H1 (cell line): ENCODE results near the gene THRB. TPM values are rescaled to one million over a fixed set of nuclear protein-coding genes. Genes with fewer than 3 reads are reported as not detected.

Source experiments
- CTCF ChIA-PET: fragments of 300-600 bp; sonication (Branson Sonifier 250); formaldehyde crosslinking; loops from one replicate; lab custom pipeline; 2021; ENCODE audit not compliant: partially characterized antibody; lab: Charles Lee
- POLR2A ChIA-PET: fragments of 300-600 bp; sonication (Branson Sonifier 250); formaldehyde crosslinking; loops from one replicate; lab custom pipeline; 2021; ENCODE audit warnings: inconsistent platforms; ENCODE audit not compliant: partially characterized antibody; lab: Charles Lee
- DNase-seq, 2 experiments: peaks; one replicate each; pipeline versions ENCODE4 v3.0.0 to v3.0.0-alpha.2; 2010 to 2022; ENCODE audit warnings: low spot score in 2 of 2, low read depth in 1 of 2, mixed read lengths in 1 of 2
- FAIRE-seq: peaks from 2 replicates; lab custom pipeline; 2011; peaks lifted over from hg19 to GRCh38; lab: Jason Lieb, UNC
- H2AFZ ChIP-seq: 2 replicates; pipeline ENCODE4 v1.8.1; 2012; ENCODE audit warnings: low read length, inconsistent platforms
- H2AK5ac ChIP-seq: 2 replicates; pipeline ENCODE4 v1.6.1; 2013; ENCODE audit warnings: low read depth, low read length
- H2BK120ac ChIP-seq: replicated peaks from 2 replicates; pipeline ENCODE3; 2013; ENCODE audit warnings: low read depth, low read length, inconsistent platforms
- H2BK12ac ChIP-seq: 2 replicates; pipeline ENCODE4 v1.6.1; 2013; ENCODE audit warnings: low read depth, low read length
- H2BK15ac ChIP-seq: 2 replicates; pipeline ENCODE4 v1.6.1; 2013; ENCODE audit warnings: low read length
- H2BK20ac ChIP-seq: 2 replicates; pipeline ENCODE4 v1.6.1; 2013; ENCODE audit warnings: low read length
- H2BK5ac ChIP-seq: 2 replicates; pipeline ENCODE4 v1.6.1; 2013; ENCODE audit warnings: low read depth, low read length
- H3K14ac ChIP-seq: 2 replicates; pipeline ENCODE4 v1.6.1; 2013; ENCODE audit warnings: inconsistent platforms; ENCODE audit not compliant: insufficient read length
- H3K18ac ChIP-seq: 2 replicates; pipeline ENCODE4 v1.6.1; 2013; ENCODE audit warnings: low read length; ENCODE audit errors: extremely low read depth
- H3K23ac ChIP-seq: 2 replicates; pipeline ENCODE4 v1.6.1; 2013; ENCODE audit warnings: inconsistent platforms; ENCODE audit not compliant: insufficient read length
- H3K23me2 ChIP-seq: 2 replicates; pipeline ENCODE4 v1.6.1; 2013; ENCODE audit warnings: low read depth, low read length
- H3K27ac ChIP-seq: 2 replicates; pipeline ENCODE4 v1.6.1; 2011; ENCODE audit warnings: low read depth, low read length, inconsistent platforms
- H3K27me3 ChIP-seq, 4 experiments: replicated peaks in 1 of 4; 1 replicate in 1 of 4; 2 replicates in 3 of 4; pipeline versions ENCODE4 v1.6.1 to v1.8.1; 2011 to 2013; ENCODE audit warnings: low read length in 3 of 4, mild to moderate bottlenecking in 3 of 4, inconsistent platforms in 2 of 4, mixed read lengths in 2 of 4, moderate library complexity in 1 of 4; ENCODE audit not compliant: control insufficient read depth in 3 of 4, insufficient read depth in 3 of 4; ENCODE audit errors: extremely low read depth in 1 of 4
- H3K36me3 ChIP-seq, 4 experiments: 2 replicates each; pipeline versions ENCODE4 v1.6.1 to v1.8.1; 2011 to 2013; ENCODE audit warnings: mild to moderate bottlenecking in 4 of 4, low read length in 3 of 4, moderate library complexity in 2 of 4, control low read depth in 1 of 4, inconsistent platforms in 1 of 4; ENCODE audit not compliant: insufficient read depth in 4 of 4, control insufficient read depth in 2 of 4
- H3K4ac ChIP-seq: replicated peaks from 2 replicates; pipeline ENCODE3; 2013; ENCODE audit warnings: low read length, low read depth, mixed read lengths, inconsistent platforms; ENCODE audit not compliant: insufficient read length
- H3K4me1 ChIP-seq, 4 experiments: replicated peaks in 1 of 4; 1 replicate in 1 of 4; 2 replicates in 3 of 4; pipeline versions ENCODE4 v1.6.1 to v1.8.1; 2011 to 2013; ENCODE audit warnings: low read length in 3 of 4, inconsistent platforms in 2 of 4, mixed read lengths in 1 of 4; ENCODE audit not compliant: insufficient read depth in 4 of 4, control insufficient read depth in 3 of 4
- H3K4me2 ChIP-seq, 2 experiments: 2 replicates each; pipeline versions ENCODE4 v1.6.1 to v1.8.1; 2011 to 2013; ENCODE audit warnings: low read depth in 2 of 2, low read length in 2 of 2, control low read depth in 1 of 2, inconsistent platforms in 1 of 2, mild to moderate bottlenecking in 1 of 2; ENCODE audit not compliant: insufficient read depth in 1 of 2
- H3K4me3 ChIP-seq, 4 experiments: fragments of 200-600, 300-600 bp in 1 of 4; sonication (generic), shearing (Covaris generic), sonication (Bioruptor Twin) in 1 of 4; 2 replicates each; pipeline versions ENCODE4 v1.5.1 to v1.8.1; 2011 to 2016; ENCODE audit warnings: low read length in 4 of 4, low read depth in 3 of 4, control low read depth in 2 of 4, inconsistent platforms in 2 of 4, mild to moderate bottlenecking in 2 of 4, mixed read lengths in 1 of 4, moderate library complexity in 1 of 4; ENCODE audit not compliant: insufficient read depth in 2 of 4; ENCODE audit errors: extremely low read depth in 1 of 4
- H3K56ac ChIP-seq: replicated peaks from 2 replicates; pipeline ENCODE3; 2013; ENCODE audit warnings: low read depth, mild to moderate bottlenecking, mixed read lengths, low read length, inconsistent platforms; ENCODE audit not compliant: insufficient read length
- H3K79me1 ChIP-seq: 2 replicates; pipeline ENCODE4 v1.6.1; 2013; ENCODE audit warnings: low read depth, low read length, control low read depth
- H3K79me2 ChIP-seq, 2 experiments: 2 replicates each; pipeline versions ENCODE4 v1.6.1 to v1.8.1; 2012 to 2013; ENCODE audit warnings: low read length in 2 of 2, mild to moderate bottlenecking in 2 of 2, inconsistent platforms in 1 of 2; ENCODE audit not compliant: insufficient read depth in 2 of 2, control insufficient read depth in 1 of 2
- H3K9ac ChIP-seq, 4 experiments: replicated peaks in 1 of 4; 1 replicate in 1 of 4; 2 replicates in 3 of 4; pipeline versions ENCODE4 v1.6.1 to v1.8.1; 2011 to 2013; ENCODE audit warnings: low read depth in 3 of 4, low read length in 3 of 4, control low read depth in 2 of 4, mild to moderate bottlenecking in 2 of 4, moderate library complexity in 2 of 4, inconsistent platforms in 1 of 4; ENCODE audit errors: extremely low read depth in 1 of 4
- H3K9me3 ChIP-seq, 2 experiments: 2 replicates each; pipeline versions ENCODE4 v1.6.1 to v1.8.1; 2012 to 2013; ENCODE audit warnings: mild to moderate bottlenecking in 2 of 2, moderate library complexity in 2 of 2, control low read depth in 1 of 2, inconsistent platforms in 1 of 2, low read depth in 1 of 2, low read length in 1 of 2, mixed read lengths in 1 of 2; ENCODE audit not compliant: insufficient read depth in 2 of 2
- H4K20me1 ChIP-seq, 2 experiments: replicated peaks in 1 of 2; 2 replicates each; pipeline versions ENCODE3 to v1.8.1; 2011 to 2013; ENCODE audit warnings: inconsistent platforms in 2 of 2, low read length in 2 of 2, mild to moderate bottlenecking in 1 of 2; ENCODE audit not compliant: insufficient read depth in 2 of 2, control insufficient read depth in 1 of 2
- H4K5ac ChIP-seq: 2 replicates; pipeline ENCODE4 v1.6.1; 2013; ENCODE audit warnings: low read length, low read depth, mixed read lengths, inconsistent platforms; ENCODE audit not compliant: insufficient read length
- H4K8ac ChIP-seq: 2 replicates; pipeline ENCODE4 v1.8.0; 2013; ENCODE audit warnings: mild to moderate bottlenecking, moderate library complexity, low read length, inconsistent platforms; ENCODE audit not compliant: insufficient read depth; ENCODE audit errors: extremely low read depth
- H4K91ac ChIP-seq: replicated peaks from 2 replicates; pipeline ENCODE3; 2013; ENCODE audit warnings: low read length, mixed read lengths, inconsistent platforms; ENCODE audit not compliant: insufficient read length
- ATF2 ChIP-seq: IDR thresholded peaks from 2 replicates; pipeline ENCODE4 v1.6.1; 2012; ENCODE audit warnings: low read length, inconsistent platforms
- EGR1 ChIP-seq: IDR thresholded peaks from 2 replicates; pipeline ENCODE4 v1.6.1; 2011; ENCODE audit warnings: low read depth, low read length, borderline replicate concordance
- EZH2 ChIP-seq: fragments of 200-600 bp; sonication (generic); IDR thresholded peaks from 2 replicates; pipeline ENCODE4 v1.7.1; 2012; ENCODE audit warnings: low read depth, mild to moderate bottlenecking, moderate library complexity, low read length, inconsistent platforms; ENCODE audit not compliant: severe bottlenecking
- KDM1A ChIP-seq: fragments of 200-600, 300-600 bp; sonication (generic); IDR thresholded peaks from 2 replicates; pipeline ENCODE4 v1.7.1; 2016; ENCODE audit warnings: mild to moderate bottlenecking, low read length, borderline replicate concordance
- MAX ChIP-seq: IDR thresholded peaks from 2 replicates; pipeline ENCODE4 v1.6.1; 2012; ENCODE audit warnings: inconsistent platforms
- NRF1 ChIP-seq: IDR thresholded peaks from 2 replicates; pipeline ENCODE4 v1.6.1; 2011; ENCODE audit warnings: mild to moderate bottlenecking, low read depth, low read length, improper control_type of control experiment
- SIN3A ChIP-seq, 2 experiments: IDR thresholded peaks in 1 of 2; conservative IDR thresholded peaks in 1 of 2; 2 replicates each; pipeline ENCODE4 v1.6.1; 2011 to 2012; ENCODE audit warnings: low read length in 2 of 2, improper control_type of control experiment in 1 of 2, low read depth in 1 of 2, mild to moderate bottlenecking in 1 of 2
- TCF12 ChIP-seq: IDR thresholded peaks from 2 replicates; pipeline ENCODE4 v1.6.1; 2011; ENCODE audit warnings: low read depth, mild to moderate bottlenecking, low read length
- WGBS, 2 experiments: shearing (Covaris generic) in 1 of 2; methylation state at CpG; one replicate each; pipeline versions ENCODE4 v1.1.6 to v1.1.7; 2013 to 2015; ENCODE audit warnings: low lambda C conversion rate in 2 of 2, mixed read lengths in 2 of 2, inconsistent platforms in 1 of 2, low coverage in 1 of 2, missing lambda C conversion rate in 1 of 2; ENCODE audit not compliant: insufficient replicate concordance in 2 of 2, insufficient coverage in 1 of 2, insufficient read length in 1 of 2; ENCODE audit errors: extremely low coverage in 1 of 2, missing lambda C conversion rate in 1 of 2; 5-methylcytosine and 5-hydroxymethylcytosine counted together
- polyA plus RNA-seq, 7 experiments: library from polyadenylated mRNA; depleted of rRNA in 3 of 7; stranded (reverse) in 5 of 7; unstranded in 2 of 7; fragments of >200 nt in 5 of 7; fragments of 200-250 nt in 2 of 7; gene quantifications; 1 replicate in 5 of 7; 2 replicates in 1 of 7; 4 replicates in 1 of 7; pipeline versions ENCODE4 v1.2.1 to v1.2.3, GENCODE V29; 2011 to 2013; ENCODE audit warnings: missing spikeins in 2 of 7, mixed read lengths in 2 of 7
- total RNA-seq: library from RNA; stranded (reverse); fragmentation: NEBNext Ultra II Directional; extraction: Animal tissue kit (Norgen Biotek cat#: 25700); gene quantifications from 2 replicates; pipeline ENCODE4 v1.2.1, GENCODE V29; 2021
- TF ChIP-seq, protein P1 (sequence below), 3 experiments: IDR thresholded peaks; 1 replicate in 2 of 3; 2 replicates in 1 of 3; pipeline versions ENCODE4 v1.5.1 to v1.6.1; 2011; ENCODE audit warnings: low read length in 3 of 3, mild to moderate bottlenecking in 3 of 3, inconsistent platforms in 2 of 3, low read depth in 1 of 3, moderate library complexity in 1 of 3; ENCODE audit not compliant: insufficient read depth in 1 of 3; ENCODE audit errors: control extremely low read depth in 1 of 3

Gene THRB
- total and polyA plus RNA-seq, 2 of the 8 experiments (the other 6 are each of a cell fraction or from before 2014, with no cell fraction given): 0.98 to 3.9 TPM

DNA sequence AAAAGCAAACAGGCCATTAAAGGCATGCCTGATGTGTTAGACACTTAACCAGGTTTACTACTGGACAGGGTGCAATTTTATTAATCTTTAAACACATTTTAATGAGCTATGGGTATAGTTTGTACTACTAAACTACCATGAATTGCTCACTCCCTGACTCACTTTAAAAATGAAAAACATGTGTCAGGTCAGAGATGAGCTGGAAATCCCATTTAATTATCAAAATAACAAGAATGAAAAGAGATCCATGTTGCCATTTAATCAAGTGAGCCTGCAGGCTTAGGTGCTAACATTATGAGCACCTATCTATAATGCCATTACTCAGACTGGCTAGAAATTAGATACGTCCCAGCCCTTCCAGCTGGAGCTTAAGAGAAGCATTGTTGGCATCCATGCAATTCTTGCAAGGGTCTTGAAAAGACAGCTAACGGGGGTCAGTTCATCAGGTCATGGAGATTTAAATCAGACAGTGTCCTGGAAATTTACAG lies 224.4 kb downstream of the THRB start:
- no peak overlapping the region for H4K8ac ChIP-seq
- H3K18ac ChIP-seq: no peak overlapping the region
- H3K27me3 ChIP-seq: no peaks in the 10 kb centered on the region
- POLR2A ChIA-PET: no interaction called here
- DNase-seq (no peak), FAIRE-seq (no peak)
- no peak overlapping the region for H3K23ac ChIP-seq
- H3K79me1 ChIP-seq: no peaks in the 10 kb centered on the region
- no peak overlapping the region for H3K4ac ChIP-seq
- H2BK15ac ChIP-seq: no peak overlapping the region
- H4K20me1 ChIP-seq: no peaks in the 10 kb centered on the region
- no peak overlapping the region for H3K9ac ChIP-seq
- H3K4me3 ChIP-seq: no peak overlapping the region
- H3K56ac ChIP-seq: no peak overlapping the region
- H2BK5ac ChIP-seq: no peak overlapping the region
- H3K23me2 ChIP-seq: no peaks in the 10 kb centered on the region
- WGBS, 2 experiments: 85% methylated on average over 2 of the region's 2 CpGs; no CpG with 5 or more reads in 1 of the 2 experiments
- no peak overlapping the region for H2BK12ac ChIP-seq
- no peak overlapping the region for H2BK120ac ChIP-seq
- no peak overlapping the region for H4K91ac ChIP-seq
- H3K14ac ChIP-seq: no peak overlapping the region
- no peak overlapping the region for H2AK5ac ChIP-seq
- H3K79me2 ChIP-seq: no peaks in the 10 kb centered on the region
- no peak overlapping the region for H3K27ac ChIP-seq
- H3K4me1 ChIP-seq: no peaks in the 10 kb centered on the region
- no peak overlapping the region for H3K4me2 ChIP-seq
- no peak overlapping the region for H2AFZ ChIP-seq
- no peak overlapping the region for H4K5ac ChIP-seq
- no peaks in the 10 kb centered on the region for H3K36me3 ChIP-seq
- H3K9me3 ChIP-seq: no peaks in the 10 kb centered on the region
- CTCF ChIA-PET: interaction anchor here (1.0 to 1.5 kb wide), 4 partner anchors 208 to 412 kb away, joined by 3 read pairs; no protein-coding TSS in a partner anchor
- no peak overlapping the region for H2BK20ac ChIP-seq
- TF ChIP-seq NRF1: no peak
- TF ChIP-seq KDM1A: no peak
- TF ChIP-seq EGR1: no peak
- no peak for TF ChIP-seq MAX
- no peak for TF ChIP-seq TCF12
- TF ChIP-seq ATF2: no peak
- no peak for TF ChIP-seq SIN3A (conservative IDR thresholded peaks at IDR 0.05 in 1 of 2, IDR thresholded peaks at IDR 0.05 in 1 of 2; ENCODE audit: low read depth in 1 of 2, low read length in 2 of 2)
- no peak for TF ChIP-seq EZH2
- TF ChIP-seq, protein P1, sequence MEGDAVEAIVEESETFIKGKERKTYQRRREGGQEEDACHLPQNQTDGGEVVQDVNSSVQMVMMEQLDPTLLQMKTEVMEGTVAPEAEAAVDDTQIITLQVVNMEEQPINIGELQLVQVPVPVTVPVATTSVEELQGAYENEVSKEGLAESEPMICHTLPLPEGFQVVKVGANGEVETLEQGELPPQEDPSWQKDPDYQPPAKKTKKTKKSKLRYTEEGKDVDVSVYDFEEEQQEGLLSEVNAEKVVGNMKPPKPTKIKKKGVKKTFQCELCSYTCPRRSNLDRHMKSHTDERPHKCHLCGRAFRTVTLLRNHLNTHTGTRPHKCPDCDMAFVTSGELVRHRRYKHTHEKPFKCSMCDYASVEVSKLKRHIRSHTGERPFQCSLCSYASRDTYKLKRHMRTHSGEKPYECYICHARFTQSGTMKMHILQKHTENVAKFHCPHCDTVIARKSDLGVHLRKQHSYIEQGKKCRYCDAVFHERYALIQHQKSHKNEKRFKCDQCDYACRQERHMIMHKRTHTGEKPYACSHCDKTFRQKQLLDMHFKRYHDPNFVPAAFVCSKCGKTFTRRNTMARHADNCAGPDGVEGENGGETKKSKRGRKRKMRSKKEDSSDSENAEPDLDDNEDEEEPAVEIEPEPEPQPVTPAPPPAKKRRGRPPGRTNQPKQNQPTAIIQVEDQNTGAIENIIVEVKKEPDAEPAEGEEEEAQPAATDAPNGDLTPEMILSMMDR (IDR thresholded peaks at IDR 0.05; ENCODE audit: control extremely low read depth in 1 of 3, insufficient read depth in 1 of 3, low read depth in 1 of 3, low read length in 3 of 3): no peak
